Gastroesophageal sphincter (tissue), 3 donors: ENCODE measurements around the gene SIPA1.

Source experiments
- EP300 ChIP-seq: sonication (generic); formaldehyde crosslinking; IDR thresholded peaks from one replicate; pipeline ENCODE4 v1.6.1; 2017; ENCODE audit warnings: antibody characterized with exemption, mild to moderate bottlenecking
- TF ChIP-seq, protein P1 (sequence below), 4 experiments: fragments of 200-600 bp in 2 of 4; fragments of 450-650 bp in 2 of 4; sonication (generic) in 1 of 4; IDR thresholded peaks; one replicate each; pipeline ENCODE4 v1.5.1; 2017 to 2019; ENCODE audit warnings: antibody characterized with exemption in 4 of 4, mild to moderate bottlenecking in 2 of 4, moderate library complexity in 2 of 4

DNA sequence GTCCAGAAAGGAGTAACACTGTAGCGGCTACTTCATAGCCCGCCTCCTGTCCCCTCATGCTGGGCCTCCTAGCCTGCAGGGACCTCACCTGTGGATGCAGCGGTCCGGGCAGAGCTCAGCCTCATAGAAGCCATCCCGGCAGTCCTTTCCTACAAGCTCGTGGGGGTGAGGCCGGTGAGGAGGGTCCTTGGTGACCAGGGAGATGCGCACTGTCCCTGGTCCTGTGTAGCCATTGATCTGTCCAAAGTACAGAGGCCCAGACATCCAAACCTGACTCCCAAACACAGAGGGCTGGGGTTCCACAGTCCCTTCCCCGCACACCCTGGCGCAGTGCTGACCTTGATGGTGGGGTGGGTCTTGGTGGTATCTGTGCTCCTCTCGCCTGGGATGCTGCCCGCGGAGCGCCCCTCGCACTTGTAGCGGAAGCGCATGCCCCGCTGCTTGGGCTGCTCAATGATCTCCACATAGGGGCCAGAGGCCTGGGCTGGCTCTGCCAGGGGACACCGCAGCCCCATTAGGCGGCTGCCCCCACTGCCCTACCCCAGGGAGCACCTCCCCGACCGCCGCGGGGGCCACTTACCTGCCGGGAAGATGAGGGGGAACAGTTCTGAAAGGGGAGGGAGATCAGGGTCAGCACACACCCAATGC, 23.8 kb downstream of the SIPA1 start:
- TF ChIP-seq, protein P1, sequence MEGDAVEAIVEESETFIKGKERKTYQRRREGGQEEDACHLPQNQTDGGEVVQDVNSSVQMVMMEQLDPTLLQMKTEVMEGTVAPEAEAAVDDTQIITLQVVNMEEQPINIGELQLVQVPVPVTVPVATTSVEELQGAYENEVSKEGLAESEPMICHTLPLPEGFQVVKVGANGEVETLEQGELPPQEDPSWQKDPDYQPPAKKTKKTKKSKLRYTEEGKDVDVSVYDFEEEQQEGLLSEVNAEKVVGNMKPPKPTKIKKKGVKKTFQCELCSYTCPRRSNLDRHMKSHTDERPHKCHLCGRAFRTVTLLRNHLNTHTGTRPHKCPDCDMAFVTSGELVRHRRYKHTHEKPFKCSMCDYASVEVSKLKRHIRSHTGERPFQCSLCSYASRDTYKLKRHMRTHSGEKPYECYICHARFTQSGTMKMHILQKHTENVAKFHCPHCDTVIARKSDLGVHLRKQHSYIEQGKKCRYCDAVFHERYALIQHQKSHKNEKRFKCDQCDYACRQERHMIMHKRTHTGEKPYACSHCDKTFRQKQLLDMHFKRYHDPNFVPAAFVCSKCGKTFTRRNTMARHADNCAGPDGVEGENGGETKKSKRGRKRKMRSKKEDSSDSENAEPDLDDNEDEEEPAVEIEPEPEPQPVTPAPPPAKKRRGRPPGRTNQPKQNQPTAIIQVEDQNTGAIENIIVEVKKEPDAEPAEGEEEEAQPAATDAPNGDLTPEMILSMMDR (IDR thresholded peaks at IDR 0.05), result no peak
- TF ChIP-seq EP300, result no peak
